ENCODE results near the gene BRD1.

BRD1 gene

GRCh38 chr22:49771266-49772065, 56.2 kb downstream of the BRD1 start:
- H3K9me3 ChIP-seq: no peaks in the 10 kb centered on the region
- no peak for TF ChIP-seq CTCF (IDR thresholded peaks at IDR 0.05)
- peaks cover 0 to 3% of the 10 kb centered on the region in 2 experiments for H3K4me1 ChIP-seq (ENCODE audit: control insufficient read depth in 1 of 2, insufficient read depth in 1 of 2, low read depth in 1 of 2, low read length in 1 of 2)

GRCh38 chr22:49770547-49771265, 57.0 kb downstream of the BRD1 start:
- Histone ChIP-seq H3K4me1 (ENCODE audit: control insufficient read depth in 1 of 2, insufficient read depth in 1 of 2, low read depth in 1 of 2, low read length in 1 of 2) (peaks cover 0 to 3% of the 10 kb centered on the region in 2 experiments), H3K4me3 (ENCODE audit: low read depth in 1 of 2, low read length in 1 of 2) (no peak overlapping the region), H3K9me3 (no peaks in the 10 kb centered on the region), H3K36me3 (peaks cover 47% of the 10 kb centered on the region), H3K27me3 (peaks cover 20% of the 10 kb centered on the region), H3K27ac (no peak overlapping the region)
- TF ChIP-seq CTCF (IDR thresholded peaks at IDR 0.05): no peak

More at GRCh38 chr22:49771266-49772065, 56.2 kb downstream of the BRD1 start:
- no peak overlapping the region for H3K27ac ChIP-seq
- no peak overlapping the region for H3K4me3 ChIP-seq (ENCODE audit: low read depth in 1 of 2, low read length in 1 of 2)
- H3K27me3 ChIP-seq: peaks cover 20% of the 10 kb centered on the region
- H3K36me3 ChIP-seq: peaks cover 54% of the 10 kb centered on the region

GRCh38 chr22:49769691-49770546, 57.8 kb downstream of the BRD1 start:
- peaks cover 0 to 3% of the 10 kb centered on the region in 2 experiments for H3K4me1 ChIP-seq (ENCODE audit: control insufficient read depth in 1 of 2, insufficient read depth in 1 of 2, low read depth in 1 of 2, low read length in 1 of 2)
- H3K27ac ChIP-seq: no peak overlapping the region
- TF ChIP-seq CTCF (IDR thresholded peaks at IDR 0.05): no peak
- no peak overlapping the region for H3K4me3 ChIP-seq (ENCODE audit: low read depth in 1 of 2, low read length in 1 of 2)
- H3K27me3 ChIP-seq: peaks cover 20% of the 10 kb centered on the region
- no peaks in the 10 kb centered on the region for H3K9me3 ChIP-seq
- H3K36me3 ChIP-seq: peaks cover 39% of the 10 kb centered on the region

GRCh38 chr22:49768951-49769690, 58.6 kb downstream of the BRD1 start:
- no peak overlapping the region for H3K27ac ChIP-seq
- peaks cover 31% of the 10 kb centered on the region for H3K36me3 ChIP-seq
- TF ChIP-seq CTCF (IDR thresholded peaks at IDR 0.05): no peak
- H3K4me3 ChIP-seq (ENCODE audit: low read depth in 1 of 2, low read length in 1 of 2): no peak overlapping the region
- peaks cover 0 to 3% of the 10 kb centered on the region in 2 experiments for H3K4me1 ChIP-seq (ENCODE audit: control insufficient read depth in 1 of 2, insufficient read depth in 1 of 2, low read depth in 1 of 2, low read length in 1 of 2)
- peaks cover 20% of the 10 kb centered on the region for H3K27me3 ChIP-seq
- no peaks in the 10 kb centered on the region for H3K9me3 ChIP-seq
